GM03348 (cell line): Measurements from ENCODE around the gene POLN.
"Not testable (repeated sequence)": the region's sequence is repeated elsewhere in the genome, so short reads cannot be mapped to it uniquely, and the experiment has no call there.

ENCODE experiments used
- DNase-seq: peaks from one replicate; pipeline ENCODE4 v3.0.0; 2012; ENCODE audit warnings: low spot score

POLN gene

DNA sequence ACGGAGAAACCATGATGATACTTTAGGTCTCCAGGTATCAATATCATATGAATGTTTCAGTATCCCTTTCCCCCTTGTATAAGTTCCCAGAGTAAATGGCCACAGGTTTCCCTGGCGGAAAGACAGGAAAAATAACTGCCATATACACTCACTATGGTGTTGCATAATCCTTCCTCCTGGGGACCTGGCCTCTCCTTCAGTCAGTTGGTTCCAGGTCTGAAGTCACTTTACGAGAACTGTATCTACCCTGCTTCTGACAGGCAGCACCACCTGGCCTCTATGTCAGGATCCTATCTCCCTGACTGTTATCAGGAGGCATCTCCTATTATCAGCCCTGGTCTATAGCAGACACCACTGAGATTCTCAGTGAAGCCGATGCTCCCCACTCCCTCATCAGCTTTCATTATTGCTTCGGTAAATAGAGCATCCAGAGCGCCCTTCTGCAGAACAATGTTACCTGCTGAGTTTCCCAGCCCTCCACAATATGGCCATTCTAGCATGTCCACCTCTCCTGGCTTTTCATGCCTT is 22.6 kb downstream of the POLN start:
- DNase-seq, result no peak

GRCh38 chr4:2218436-2218835 is 23.5 kb downstream of the POLN start:
- no peak for DNase-seq

DNA sequence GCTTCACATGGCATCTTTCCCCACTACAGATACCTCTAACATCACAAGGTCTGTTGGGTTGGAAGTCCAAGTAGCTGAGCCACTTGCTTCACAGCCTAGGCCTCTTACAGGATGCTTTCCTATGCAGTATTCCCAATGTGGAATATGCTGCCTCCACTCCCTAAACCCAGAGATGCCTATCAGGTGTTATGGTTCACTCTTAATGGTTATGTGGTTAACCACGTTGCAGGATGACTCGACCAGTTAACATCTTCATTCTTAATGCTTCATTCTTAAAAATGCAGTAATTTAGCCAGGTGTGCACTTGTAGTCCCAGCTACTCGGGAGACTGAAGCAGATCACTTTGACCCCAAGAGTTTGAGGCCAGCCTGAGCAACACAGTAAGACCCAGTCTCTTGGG is 24.2 kb downstream of the POLN start:
- peak; percentile 18 for DNase-seq

- no peak for DNase-seq
Observed at GRCh38 chr4:2212831-2213230, 29.1 kb downstream of the POLN start.

- not testable (repeated sequence) for DNase-seq
Observed at GRCh38 chr4:2202789-2203188, 39.1 kb downstream of the POLN start.

DNA sequence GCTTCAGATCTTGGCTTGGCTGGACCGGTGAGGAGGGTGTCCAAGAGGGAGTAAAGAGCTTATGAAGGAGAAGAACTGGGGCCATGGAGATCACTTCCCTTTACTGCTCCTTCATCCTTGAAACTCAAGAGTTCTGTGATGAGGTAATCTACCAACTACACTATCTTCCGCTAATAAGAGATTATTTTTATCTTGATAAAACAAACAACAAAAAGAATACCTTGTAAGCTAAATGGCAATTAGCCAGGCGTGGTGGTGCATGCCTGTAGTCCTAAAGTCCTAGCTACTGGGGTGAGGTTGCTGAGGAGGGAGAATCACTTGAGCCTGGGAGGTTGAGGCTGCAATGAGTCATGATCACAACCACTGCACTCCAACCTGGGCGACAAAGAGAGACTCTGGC is 47.4 kb downstream of the POLN start:
- no peak for DNase-seq

DNA sequence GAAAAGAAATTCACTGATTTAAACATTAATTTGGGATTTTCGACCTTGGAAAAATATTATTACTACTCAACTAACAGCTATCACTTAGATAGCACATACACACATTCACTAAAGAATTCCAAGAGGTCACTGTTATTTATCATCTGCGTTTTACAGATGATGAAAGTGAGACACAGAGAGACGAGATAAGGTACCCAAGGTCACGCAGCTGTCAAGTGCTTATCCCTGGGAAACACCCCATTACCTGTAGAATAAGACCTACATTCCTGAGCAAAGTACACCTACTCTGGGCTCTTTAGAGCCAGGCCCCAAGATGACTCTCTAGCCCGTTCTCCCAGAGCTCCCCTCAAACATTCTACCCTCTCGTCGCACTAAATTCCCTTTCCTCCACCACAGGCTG is 48.6 kb downstream of the POLN start:
- no peak for DNase-seq

- no peak for DNase-seq
Observed at GRCh38 chr4:2186865-2187172, 55.1 kb downstream of the POLN start.

GRCh38 chr4:2186133-2186864 is 55.6 kb downstream of the POLN start:
- no peak for DNase-seq

GRCh38 chr4:2183394-2183793 is 58.5 kb downstream of the POLN start:
- DNase-seq, result no peak

DNA sequence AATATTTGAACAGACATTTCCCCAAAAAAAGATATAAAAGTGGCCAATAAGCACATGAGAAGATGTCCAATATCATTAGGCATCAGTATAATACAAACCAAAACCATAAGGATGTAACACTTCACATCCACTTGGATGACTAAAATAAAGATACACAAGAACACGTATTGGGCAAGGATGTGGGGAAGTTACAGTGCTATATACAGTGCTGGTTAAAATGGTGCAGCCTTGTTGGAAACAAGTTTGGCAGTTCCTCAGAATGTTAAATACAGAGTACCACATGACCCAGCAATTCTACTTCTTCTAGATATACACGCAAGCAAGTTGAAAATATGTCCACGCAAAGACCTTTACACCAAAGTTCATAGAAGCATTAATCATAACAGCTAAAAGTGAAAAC is 58.9 kb downstream of the POLN start:
- no peak for DNase-seq

DNA sequence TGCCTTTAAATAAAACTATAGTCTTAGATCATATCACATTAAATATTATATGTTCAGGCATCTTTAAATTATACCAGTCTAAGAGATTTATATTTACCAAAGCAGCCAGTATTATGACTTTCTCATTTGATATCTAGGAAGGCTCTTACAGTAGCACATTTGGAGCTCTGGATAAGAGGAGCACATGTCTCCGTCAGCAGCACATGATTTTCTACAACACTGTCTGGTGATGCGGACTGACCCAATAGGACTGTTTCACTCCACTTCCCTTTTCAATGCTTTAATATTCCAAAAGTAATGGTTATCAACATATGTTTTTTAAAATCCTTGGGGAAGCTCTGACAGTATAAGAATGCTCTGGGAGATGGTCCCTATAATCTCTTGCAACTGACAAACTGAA is 61.5 kb downstream of the POLN start:
- no peak for DNase-seq

DNA sequence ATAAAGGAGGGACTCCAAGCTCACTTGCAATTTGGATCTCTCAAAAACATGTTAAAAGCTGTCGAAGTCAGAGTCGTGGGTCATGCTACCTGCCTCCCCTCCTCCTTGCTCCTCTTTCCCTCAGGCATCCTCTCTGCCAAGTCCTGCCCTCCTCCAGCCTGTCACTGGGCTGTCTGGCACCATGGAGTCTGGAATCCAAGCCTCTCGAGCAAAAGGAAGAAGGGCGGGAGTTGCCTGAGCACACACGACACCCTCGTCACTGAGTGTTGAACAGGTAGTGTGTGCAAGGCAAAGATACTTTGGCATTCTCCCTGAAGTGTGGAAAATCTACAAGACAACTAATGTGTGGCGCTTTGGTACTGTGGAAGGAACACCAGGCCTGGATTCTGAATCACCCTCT is 62.2 kb downstream of the POLN start:
- DNase-seq, result no peak

GRCh38 chr4:2178986-2179385 is 62.9 kb downstream of the POLN start:
- no peak for DNase-seq

GRCh38 chr4:2177443-2178093 is 64.4 kb downstream of the POLN start:
- DNase-seq, result no peak

GRCh38 chr4:2175990-2176698 is 65.8 kb downstream of the POLN start:
- no peak for DNase-seq

GRCh38 chr4:2174061-2174460 is 67.9 kb downstream of the POLN start:
- DNase-seq, result no peak

DNA sequence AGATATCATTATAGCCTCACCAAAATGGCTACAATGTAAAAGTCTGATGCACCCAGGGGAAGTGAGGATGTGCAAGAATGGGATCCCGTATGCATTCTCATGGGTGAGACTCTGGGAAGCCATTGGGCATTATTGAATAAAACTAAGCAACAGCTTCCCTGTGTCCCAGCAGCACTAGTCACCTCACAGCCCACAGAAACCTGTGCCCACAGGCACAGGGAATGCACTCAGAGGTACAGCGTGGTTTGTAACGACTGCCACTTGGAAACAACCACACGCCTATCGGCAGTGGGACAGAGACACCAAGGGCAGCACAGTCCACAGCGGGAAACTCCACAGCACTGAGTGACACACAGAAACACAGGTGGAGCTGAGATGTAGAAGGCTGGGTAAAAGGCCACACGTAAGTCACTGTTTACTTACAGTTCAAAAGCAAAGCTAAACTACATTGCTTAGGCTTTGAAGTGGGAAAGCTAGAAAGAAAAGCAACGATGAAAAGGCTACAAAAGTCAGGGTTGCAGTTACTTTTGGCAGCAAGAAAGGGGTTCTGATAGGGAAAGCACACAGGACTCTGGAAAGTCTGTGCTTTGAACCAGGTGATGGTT is 69.2 kb downstream of the POLN start:
- no peak for DNase-seq

- DNase-seq, result no peak
Observed at GRCh38 chr4:2172161-2172560, 69.8 kb downstream of the POLN start.

DNA sequence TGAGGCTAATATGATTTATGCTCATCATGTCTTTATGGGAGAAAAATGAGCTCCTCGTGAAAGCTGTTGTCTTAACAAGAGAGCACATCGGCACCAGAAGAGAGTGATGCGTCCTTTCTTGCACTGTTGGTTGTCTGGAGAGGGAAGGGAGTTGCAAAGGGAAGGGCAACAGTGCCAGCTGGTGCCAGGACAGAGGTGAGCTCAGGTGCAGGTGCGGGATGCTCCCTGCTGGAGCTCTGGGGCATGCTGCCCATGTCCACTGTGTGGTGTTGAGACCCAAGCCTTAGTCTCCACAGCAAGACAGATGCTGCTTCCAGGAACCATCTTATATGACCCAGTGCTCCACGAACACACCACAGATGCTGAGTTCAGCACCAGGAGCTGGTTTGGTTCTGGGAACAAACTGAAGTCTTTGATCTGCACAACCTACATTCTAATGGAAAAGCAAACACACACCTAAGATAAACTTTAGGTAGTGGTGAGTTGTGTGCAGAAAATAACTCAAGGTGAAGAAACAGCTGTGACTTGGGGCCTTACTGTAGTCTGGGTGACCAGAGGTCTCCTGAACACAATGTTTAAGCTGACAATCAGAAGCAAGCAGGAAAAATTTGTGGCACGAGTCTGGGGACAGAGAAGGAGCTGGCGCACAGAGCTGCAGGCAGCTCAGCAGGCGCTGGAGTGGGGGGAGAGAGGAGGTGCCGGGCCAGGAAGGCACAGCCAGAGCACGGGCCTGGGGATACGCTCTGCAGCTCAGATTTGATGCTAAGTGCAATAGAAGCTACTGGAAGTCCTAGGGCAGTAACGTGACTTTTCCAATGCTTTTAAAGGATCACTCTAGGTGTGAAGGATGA is 73.2 kb downstream of the POLN start:
- no peak for DNase-seq

GRCh38 chr4:2166253-2166652 is 75.7 kb downstream of the POLN start:
- DNase-seq, result no peak

- DNase-seq, result no peak
Observed at GRCh38 chr4:2165391-2165790, 76.5 kb downstream of the POLN start.
